HG03159 (cell line): ENCODE measurements around the gene YAE1.

Experiments
- ATAC-seq: cut with Tn5 transposase; IDR thresholded peaks from one replicate; pipeline ENCODE4 v1.9.1; 2021; ENCODE audit warnings: mild to moderate bottlenecking, moderate library complexity; ENCODE audit not compliant: unreplicated experiment

Gene YAE1

DNA sequence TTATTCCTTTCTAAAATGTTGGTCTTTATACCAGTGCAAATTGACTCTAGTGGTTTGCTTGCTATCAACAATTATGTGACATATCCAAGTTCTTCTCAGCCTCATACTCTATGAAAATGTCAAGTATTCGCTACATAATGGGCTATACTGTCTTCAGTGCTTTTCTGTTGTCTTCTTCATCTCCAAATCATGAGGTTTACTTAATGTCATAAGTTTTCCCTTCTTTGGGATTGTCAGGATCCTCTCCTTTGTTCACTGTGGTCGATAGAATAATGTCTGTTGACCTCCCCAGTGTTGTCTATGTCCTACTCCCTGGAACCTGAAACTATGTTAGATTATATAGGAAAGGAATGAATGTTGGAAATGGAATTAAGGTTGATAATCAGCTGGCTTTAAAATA, 40.7 kb downstream of the YAE1 start:
- no peak for ATAC-seq

DNA sequence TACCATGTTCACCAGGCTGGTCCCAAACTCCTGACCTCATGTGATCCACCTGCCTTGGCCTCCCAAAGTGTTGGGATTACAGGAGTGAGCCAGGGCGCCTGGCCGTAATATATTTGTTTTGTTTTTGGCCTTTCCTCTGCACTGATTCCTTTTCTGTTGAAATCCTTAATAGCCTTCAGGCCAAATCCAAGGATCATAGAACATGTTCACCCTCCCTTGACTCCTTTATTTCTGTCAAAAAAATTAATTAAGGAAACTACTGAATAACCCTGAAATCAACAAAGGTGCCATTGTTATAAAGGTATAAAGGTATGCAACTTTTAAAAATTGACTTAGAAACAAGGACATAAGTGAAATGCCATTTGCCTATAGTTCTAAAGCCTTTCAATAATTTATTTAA, 41.7 kb downstream of the YAE1 start:
- ATAC-seq, result no peak

DNA sequence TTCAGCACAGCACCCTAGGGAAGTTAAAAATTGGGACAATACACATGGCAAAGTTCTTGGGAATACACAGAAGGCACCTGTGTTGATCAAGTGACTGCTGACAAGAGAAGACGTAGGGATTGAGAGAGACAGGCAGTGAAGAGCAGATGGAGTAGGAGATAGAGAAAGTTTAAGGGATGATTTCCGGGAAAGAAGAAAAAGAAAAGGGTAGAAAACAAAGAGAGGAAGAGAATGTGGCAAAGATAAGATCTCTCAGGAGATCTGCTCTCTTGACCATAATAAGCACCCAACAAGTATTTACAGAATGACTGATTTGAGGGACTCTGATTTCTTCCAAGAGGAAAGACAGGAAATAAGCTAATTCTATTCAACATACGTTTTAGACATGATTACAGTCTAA, 42.1 kb downstream of the YAE1 start:
- no peak for ATAC-seq

DNA sequence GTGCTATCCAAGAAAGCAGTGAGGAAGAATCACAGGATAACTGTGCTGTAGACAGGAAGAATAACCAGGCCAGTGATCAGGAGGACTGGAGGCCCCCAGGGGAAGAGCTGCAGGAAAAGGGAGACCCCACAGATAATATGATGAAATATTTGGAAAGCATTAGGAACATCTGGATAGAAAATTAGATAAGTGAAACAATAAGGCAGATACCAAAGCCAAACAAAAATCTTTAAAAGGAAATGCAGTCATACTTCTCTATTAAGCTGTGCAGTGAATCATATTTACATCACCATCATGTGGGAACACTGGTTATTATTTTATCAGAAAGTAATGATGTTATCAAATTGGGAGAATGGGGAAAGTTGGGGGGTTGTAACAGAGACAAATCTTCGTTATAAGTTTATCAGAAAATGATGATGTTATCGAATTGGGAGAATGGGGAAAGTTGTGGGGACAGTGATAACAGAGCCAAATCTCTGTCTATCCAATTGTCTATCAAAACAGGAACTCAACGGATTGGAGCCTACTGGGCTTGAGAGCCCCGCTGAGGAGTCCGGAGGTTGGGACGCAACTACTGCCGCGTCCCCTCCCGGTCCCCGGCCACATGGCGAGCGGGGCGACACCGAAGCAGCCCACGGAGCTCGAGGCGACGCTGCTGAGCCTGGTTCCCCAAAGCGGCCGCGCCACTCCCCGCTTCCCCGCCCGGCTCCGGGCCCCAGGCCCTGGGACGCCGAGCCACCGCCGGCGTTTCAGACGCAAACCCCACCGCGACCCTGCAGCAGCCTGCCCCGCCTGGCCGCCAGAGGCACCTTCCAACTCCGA, 43.1 kb downstream of the YAE1 start:
- ATAC-seq, result peak; percentile 45

DNA sequence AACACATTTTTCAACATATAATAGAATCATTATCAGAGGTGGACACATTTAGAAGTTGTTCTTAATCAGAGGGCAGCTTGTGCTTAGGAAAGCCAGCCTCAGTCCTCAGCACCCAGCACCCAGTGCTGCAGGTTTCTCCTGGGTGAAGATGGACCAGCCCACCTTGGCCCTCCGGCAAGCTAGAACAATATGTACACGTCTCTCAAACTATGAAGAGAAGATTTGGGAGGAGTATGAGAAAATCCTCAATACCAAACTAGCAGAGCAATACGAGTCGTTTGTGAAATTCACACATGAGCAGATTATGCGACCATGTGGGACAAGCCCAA, 43.7 kb downstream of the YAE1 start:
- no peak for ATAC-seq

DNA sequence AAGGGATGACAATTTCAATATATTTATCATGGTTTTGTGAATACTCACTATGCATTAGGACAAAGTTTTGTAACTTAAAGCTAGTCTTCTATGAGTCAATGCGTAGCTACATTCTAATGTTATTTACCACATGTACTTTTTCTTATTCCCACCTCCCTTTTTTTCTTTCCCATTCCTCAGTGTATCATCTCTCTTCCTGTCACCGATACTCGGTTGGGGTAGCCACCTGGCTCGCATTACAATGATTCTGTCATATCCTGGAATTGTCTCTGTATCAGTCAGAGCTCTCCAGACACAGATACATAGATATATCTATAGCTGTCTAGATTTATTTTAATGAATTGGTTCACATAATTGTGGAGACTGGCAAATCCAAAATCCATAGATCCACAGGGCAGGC, 47.4 kb downstream of the YAE1 start:
- ATAC-seq, result no peak

DNA sequence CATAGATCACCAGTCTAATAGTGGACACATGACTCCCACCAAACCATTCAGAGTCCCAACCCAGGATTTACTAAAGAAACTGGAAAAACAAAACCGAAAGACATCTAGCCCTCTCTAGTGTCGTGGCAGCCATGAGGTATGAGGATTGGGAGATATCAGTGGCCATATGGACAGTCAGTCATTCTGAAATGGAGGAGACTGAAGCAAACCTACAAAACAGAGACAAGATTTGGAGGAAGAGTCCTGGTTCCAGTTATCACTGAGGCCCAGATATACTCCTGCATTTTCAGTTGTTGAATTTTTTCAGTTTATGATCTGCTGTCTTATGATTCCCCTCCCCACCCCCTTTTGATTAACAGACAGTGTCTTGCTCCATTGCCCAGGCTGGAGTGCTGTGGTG, 48.1 kb downstream of the YAE1 start:
- ATAC-seq, result no peak

DNA sequence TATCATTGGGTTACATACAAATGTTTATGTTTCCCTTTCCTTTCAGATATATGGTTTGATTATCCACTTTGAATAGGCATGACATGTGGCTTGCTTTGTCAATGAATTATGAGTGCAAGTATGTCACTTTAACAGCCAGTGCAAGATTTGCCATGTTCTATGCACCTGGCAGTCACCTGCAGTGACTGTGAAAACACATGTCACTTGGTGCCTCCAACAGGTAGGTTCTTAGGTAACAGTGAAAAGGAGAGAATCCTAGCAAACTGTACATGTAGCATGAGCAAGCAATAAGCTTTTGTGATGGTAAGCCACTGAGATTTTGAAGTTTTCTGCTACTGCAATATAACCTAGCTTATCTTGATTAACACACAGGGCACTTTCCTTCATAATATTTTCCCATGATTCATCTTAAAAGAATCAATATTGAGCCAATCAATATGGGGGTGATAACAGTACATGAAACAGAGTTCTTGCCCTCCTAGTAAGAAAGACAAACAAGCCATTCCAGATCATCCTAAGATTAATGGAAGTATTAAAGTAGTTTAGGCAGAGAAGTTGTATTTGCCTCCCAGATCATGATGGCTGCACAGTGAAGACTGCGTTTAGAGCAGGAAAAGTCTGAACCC, 49.3 kb downstream of the YAE1 start:
- ATAC-seq, result no peak

DNA sequence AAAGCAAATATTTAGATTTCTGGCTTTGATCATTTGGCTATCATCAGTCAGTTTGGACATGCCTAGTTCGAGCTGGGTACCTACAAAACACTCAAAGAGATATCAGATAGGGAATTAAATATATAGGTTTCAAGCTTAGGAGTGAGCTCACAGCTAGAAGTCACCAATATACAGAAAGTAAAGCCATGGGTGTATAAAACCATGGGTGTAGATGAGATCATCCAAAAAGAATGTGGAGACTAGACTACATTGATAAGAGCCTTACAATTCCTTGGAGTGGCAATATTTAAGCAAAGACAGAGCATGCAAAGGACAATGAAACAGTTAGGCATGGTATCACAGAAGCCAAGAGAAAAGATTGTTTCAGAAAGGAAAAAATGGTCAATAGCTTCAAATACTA, 49.9 kb downstream of the YAE1 start:
- ATAC-seq, result no peak

DNA sequence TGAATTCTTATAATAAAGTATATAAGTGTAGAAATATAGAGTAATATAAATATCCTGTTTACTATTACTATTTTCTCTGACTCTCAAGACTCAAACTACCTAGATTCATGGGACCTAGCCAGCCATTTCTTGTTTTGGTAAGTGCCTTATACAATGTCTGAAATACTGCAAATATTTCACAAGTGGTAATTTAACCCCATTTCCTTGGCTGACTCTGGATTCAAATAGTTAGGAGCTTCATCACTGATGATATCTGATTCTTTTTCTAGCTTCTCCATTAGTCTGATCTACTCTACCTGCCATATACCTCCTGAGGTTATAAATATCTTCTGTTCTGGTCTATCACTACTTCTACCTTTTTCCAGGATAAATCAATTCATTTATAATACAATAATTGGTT, 50.8 kb downstream of the YAE1 start:
- ATAC-seq, result no peak

DNA sequence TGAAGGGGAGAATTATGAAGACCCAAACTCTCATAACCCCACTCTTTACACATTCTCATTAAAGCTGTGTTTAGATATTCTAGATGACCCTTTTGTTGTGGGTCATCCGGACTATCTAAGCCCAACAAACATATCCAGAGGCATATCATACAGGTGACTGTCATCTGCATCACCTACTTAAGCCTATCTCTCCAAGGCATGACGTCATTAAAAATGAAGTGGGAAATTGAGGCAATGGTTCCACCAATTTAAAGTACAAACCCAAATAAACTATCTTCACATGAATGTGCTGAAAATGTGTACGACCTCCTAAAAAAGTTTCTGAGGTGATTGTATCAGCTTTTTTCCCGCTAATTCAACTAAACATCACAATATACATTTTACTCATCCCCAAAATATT, 52.7 kb downstream of the YAE1 start:
- ATAC-seq, result no peak

DNA sequence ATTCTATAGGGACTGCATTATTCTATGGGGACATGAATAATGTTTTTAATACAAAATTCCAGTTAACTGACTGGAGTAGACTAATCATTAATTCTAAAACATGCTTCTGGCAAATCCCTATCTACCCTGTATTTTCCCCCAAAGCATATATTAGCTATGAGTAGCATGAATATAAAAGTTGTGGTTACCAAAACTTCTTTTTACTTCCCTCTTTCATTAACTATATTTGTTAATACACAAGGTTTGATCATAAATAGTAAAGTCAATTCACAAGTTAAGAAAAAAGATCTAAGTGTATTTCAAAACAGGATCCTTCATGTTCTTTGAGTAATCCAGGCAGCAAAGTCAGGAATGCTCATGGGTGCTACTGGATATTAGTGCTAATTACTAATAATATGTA, 54.3 kb downstream of the YAE1 start:
- ATAC-seq, result no peak

DNA sequence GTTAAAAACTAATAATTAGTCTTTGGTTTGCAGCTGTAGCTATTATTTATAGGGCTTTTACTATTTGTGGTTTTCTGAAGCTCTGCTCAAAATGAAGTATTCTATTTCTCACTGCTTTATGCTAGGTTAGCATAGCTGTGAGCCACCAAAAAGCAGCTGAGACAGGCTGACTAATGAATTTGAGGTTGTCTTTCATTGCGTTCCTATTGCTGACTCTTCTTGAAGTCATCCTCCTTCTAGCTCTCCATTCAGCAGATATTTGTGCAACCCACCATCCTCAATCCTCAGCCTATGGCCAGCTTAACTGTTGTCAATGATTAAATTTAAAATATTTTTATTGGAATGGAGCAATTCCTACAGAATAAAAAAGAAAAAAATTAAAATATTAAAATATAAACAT, 55.1 kb downstream of the YAE1 start:
- no peak for ATAC-seq

DNA sequence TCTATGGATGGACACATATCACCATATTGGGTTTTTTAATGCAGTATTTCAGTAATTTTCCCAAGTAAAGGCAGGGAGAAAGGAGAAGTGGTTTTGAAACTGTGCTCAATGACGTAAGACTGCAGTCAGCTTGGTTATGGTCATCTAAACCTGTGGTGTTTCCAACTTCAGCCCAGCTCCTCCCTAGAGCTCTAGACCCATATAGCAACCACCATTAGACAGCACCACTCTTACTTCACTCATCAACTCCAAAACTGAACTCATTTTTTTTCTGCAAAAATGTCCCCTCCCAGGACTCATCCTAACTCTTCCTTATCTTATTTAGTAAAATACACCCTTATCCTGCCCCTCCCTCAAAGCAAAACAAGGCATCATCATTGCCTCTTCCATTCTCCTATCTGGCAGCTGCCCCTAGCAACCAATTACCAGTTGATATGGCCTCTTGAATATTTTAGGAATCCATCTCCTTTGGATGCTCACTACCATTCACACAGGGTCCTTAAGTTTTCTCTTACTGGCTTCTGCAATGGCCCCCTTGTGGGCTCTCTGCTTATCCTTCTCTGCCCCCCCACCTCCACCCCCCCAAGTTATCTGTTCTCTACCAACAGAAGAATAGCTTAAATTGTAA, 55.7 kb downstream of the YAE1 start:
- no peak for ATAC-seq
